Neural progenitor cell (in vitro differentiated cells): ENCODE measurements around the gene UBE2J1.

Experiments used
- EZH2phosphoT487 ChIP-seq: fragments of 200-600 bp; sonication (generic); IDR thresholded peaks from 2 replicates; pipeline ENCODE4 v1.6.1; 2017; ENCODE audit warnings: antibody characterized with exemption
- TF ChIP-seq, protein P1 (sequence below): fragments of 200-600 bp; sonication (generic); IDR thresholded peaks from 2 replicates; pipeline ENCODE4 v1.5.1; 2017; ENCODE audit warnings: antibody characterized with exemption, mild to moderate bottlenecking

DNA sequence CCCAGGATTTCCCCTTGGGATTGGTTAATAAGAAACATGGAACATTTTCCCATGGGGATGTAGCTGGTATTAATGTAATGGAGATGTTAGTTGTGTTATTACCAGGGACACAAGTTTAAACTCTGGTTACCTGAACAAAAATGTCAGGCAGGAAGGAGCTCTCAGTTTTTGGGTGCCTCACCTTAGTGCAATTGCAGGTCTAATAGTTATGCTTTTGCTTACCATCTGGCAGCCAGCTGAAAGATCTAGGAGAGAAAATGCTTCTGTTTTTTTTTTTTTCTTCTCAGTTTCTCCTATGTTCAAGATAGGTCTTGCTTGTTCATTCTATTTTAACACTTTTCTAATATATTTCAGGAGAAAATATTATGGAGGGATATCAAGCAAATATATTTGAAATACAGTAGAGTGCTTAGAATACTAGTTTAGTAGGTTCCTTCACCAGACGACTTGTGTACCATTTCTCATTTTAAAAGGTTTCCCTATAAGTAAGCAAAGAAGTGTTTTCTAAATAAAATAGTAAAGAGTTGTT is 4.2 kb upstream of the UBE2J1 start:
- TF ChIP-seq, protein P1, sequence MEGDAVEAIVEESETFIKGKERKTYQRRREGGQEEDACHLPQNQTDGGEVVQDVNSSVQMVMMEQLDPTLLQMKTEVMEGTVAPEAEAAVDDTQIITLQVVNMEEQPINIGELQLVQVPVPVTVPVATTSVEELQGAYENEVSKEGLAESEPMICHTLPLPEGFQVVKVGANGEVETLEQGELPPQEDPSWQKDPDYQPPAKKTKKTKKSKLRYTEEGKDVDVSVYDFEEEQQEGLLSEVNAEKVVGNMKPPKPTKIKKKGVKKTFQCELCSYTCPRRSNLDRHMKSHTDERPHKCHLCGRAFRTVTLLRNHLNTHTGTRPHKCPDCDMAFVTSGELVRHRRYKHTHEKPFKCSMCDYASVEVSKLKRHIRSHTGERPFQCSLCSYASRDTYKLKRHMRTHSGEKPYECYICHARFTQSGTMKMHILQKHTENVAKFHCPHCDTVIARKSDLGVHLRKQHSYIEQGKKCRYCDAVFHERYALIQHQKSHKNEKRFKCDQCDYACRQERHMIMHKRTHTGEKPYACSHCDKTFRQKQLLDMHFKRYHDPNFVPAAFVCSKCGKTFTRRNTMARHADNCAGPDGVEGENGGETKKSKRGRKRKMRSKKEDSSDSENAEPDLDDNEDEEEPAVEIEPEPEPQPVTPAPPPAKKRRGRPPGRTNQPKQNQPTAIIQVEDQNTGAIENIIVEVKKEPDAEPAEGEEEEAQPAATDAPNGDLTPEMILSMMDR, result no peak
- no peak for TF ChIP-seq EZH2phosphoT487
